ENCODE data around the gene SERTAD3.

The SERTAD3 gene

GRCh38 chr19:40418040-40418439 is 26.1 kb downstream of the SERTAD3 start:
- DNase-seq (ENCODE audit: low read depth): no peak
- TF ChIP-seq CTCF (conservative IDR thresholded peaks at IDR 0.05; ENCODE audit: low read depth, low read length): no peak
- no peak overlapping the region for H3K4me3 ChIP-seq (ENCODE audit: low read length)

- no peak for TF ChIP-seq CTCF (conservative IDR thresholded peaks at IDR 0.05; ENCODE audit: low read depth, low read length)
- no peak for DNase-seq (ENCODE audit: low read depth)
- H3K4me3 ChIP-seq (ENCODE audit: low read length): no peak overlapping the region
Observed at GRCh38 chr19:40417643-40417981, 26.5 kb downstream of the SERTAD3 start.

GRCh38 chr19:40416918-40417642 is 27.1 kb downstream of the SERTAD3 start:
- TF ChIP-seq CTCF (conservative IDR thresholded peaks at IDR 0.05; ENCODE audit: low read depth, low read length): no peak
- no peak for DNase-seq (ENCODE audit: low read depth)
- H3K4me3 ChIP-seq (ENCODE audit: low read length): no peak overlapping the region

GRCh38 chr19:40415768-40416167 is 28.4 kb downstream of the SERTAD3 start:
- TF ChIP-seq CTCF (conservative IDR thresholded peaks at IDR 0.05; ENCODE audit: low read depth, low read length): no peak
- no peak for DNase-seq (ENCODE audit: low read depth)
- no peak overlapping the region for H3K4me3 ChIP-seq (ENCODE audit: low read length)

GRCh38 chr19:40414542-40415535 is 29.3 kb downstream of the SERTAD3 start:
- no peak overlapping the region for H3K4me3 ChIP-seq (ENCODE audit: low read length)
- no peak for TF ChIP-seq CTCF (conservative IDR thresholded peaks at IDR 0.05; ENCODE audit: low read depth, low read length)
- no peak for DNase-seq (ENCODE audit: low read depth)

- TF ChIP-seq CTCF (conservative IDR thresholded peaks at IDR 0.05; ENCODE audit: low read depth, low read length): no peak
- DNase-seq (ENCODE audit: low read depth): no peak
- H3K4me3 ChIP-seq (ENCODE audit: low read length): no peak within 1 kb of the TSS
Observed at GRCh38 chr19:40413291-40413845, 30.8 kb downstream of the SERTAD3 start, which contains the start of gene PRX. PRX (minus strand) TSS chr19:40413378; CDS start chr19:40407932, 5,446 bp downstream.

Measured in retinal pigment epithelial cell (primary cell).